CD4-positive, alpha-beta T cell treated with Interleukin-21 for 1 hour (primary cell): ENCODE results near the gene MAL.

Source experiments
- DNase-seq: peaks from one replicate; pipeline ENCODE4 v3.0.0-alpha.2; 2020

MAL gene

DNA sequence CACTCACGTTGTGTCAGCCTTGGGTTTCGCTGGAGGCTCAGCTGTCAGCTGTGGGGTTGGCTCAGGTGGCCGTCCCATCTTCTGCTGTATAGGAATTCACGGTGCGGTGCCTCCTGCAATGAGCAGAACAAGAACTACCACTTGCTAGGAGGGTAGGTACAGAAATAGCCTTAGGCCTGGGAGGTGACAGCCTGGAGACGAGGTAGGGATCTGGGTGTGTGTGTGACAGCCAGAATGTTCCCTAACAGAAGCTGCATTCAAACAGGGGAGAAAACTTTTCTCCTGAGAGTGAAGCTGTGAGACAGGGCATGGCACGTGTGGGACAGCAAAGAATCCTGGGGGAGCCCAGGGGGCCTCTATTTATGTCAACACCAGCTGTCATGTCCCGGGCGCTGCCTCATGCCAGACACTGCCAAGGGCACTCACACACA is 8.4 kb upstream of the MAL start:
- no peak for DNase-seq

- DNase-seq = no peak
These were observed 7.7 kb upstream of the MAL start for GRCh38 chr2:95017836-95018235.

DNA sequence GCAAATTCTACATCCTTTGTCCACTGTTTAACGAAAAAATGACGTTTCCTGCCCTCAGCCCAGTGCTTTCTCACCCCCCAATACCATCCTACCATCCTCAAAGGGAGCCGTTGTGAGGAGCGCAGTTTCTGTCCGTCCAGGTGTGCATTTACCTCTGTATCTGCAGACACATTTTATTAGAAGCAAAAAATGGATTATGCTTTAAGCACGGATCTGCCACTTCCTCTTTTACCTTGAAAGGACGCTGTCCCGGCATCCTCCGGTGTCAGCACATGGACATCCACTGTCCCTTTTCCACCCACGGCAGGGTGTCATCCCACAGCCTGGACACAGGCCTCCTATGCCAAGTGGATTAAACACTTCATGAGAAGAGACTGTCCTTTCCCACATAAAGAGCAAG is 7.2 kb upstream of the MAL start:
- DNase-seq = no peak

DNA sequence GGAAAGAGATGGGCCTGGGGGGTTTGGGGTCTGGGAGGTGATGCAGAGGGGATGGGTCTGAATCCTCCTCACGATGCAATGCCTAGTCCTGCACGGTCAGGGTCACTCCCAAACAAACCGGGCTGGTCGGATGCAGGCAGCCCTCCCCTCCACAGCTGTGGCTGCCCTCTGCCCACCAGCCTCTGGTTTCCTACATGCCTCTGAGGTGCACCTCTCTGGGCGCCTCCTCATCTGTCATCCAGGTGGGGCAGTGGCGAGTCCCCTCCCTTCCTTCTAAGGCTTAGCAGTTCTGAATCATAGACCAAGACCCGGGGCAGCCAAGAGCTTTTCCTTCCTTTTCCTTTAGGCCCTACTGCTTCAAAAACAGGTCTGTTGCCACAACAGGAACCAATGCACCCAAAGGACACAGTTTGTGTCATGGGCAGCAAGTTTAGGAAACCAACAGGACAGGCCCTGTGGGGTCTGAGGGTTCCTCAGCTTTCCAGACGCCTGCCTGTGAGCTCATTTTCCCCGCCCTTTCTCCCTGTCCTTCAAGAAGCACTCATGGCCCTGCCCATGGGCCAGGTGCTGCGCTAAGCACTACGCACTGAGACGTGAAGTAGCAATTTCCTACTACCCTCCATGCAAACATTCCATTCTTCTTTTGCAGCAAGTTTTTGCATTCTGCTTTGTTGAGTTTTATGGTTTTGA is 6.5 kb upstream of the MAL start:
- no peak for DNase-seq

GRCh38 chr2:95019572-95019971 is 5.9 kb upstream of the MAL start:
- no peak for DNase-seq

DNA sequence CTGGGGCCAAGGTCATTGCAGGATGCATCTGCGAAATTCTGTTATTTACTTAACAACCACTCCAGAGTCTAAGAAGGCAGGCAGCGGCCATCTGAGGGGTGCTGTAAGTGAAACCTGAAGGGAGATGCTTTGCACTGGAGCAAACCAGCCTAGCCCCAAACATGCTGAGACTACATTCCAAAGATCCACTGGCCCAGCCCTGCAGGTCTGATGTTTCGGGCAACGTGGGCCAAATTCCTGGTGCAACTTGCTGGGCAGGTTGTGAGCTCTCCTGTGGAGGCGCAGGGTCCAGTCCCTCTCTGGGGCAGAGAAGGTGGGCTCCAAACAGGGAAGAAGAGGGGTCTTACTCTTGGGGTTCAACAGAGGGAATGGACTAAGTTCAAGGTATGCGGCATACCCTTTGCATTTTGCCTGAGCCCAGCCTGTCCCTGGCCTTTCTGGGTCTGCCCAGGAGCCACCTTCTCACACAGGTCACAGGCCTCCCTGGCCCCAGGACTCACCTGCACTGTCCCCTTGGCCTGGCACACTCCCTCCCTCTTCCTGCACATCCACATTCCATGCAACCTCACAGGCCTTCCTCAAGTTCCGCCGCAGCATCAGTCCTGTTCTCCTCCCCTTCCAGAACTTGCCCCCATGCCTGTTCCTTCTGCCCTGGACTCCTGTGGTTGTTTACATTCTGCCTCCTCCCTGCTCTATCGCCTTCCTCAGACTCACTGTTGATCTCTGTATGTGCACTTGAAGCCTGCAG is 5.1 kb upstream of the MAL start:
- no peak for DNase-seq

DNA sequence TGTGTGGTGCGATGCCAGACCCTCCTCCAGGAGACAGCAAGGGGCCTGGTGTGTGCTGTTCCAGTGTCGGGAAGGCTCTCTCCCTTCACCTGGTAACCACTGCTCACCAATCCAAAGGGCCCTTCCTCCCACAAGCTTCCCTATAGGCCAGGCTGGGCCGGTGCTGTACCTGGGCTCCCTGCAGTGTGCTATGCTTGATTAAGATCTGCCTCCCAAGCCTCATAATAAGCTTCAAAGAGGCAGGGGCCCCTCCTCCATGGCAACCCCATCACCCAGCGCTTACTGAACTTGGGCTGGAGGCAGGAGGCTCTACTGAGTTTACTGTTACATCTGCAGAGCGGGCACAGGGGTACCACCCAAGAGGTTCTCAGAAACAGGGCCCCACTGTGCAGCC is 4.5 kb upstream of the MAL start:
- no peak for DNase-seq

GRCh38 chr2:95021847-95022246 is 3.7 kb upstream of the MAL start:
- no peak for DNase-seq

DNA sequence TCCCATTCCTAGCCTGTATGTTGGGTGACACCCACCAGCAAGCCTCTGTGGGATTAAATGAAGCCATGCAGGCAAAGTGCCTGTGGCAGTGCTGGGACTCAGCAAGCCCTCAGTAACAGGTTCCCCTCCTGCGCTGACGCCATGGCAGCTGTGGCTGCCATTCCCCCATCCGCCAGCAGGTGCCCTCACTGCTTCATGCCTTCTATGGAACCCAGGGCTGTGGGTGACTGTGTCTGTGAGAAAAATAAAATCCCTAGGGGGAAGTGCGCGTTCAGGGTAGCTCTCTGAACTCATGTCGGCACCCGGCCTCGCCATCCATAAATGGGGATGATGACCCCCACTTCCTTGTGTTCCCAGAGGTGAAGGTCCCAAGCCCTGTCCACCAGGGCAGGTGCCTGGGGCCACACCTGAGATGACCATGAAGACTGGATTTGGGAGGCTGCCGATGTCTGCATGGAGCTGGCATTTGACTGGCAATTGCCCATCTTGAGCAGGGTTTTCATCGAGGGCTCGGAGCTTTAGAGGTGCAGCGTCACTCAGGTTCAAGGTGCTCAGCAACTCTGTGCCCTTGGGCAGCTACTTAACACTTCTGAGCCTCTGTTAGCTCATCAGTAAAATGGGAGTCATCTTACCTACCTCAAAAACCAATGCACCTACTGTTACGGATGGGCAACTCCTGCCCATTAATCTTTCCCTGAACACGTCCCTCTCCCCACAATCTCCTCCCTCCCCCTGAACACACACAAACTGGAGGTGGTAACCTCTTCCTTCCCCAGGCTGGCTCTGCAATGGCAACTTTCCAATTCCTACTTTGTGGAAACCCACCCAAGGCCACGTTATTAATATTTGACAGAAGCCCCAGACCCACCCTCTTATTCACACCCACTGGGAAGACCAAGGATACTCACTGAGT is 2.9 kb upstream of the MAL start:
- peak; percentile 83 for DNase-seq

- DNase-seq = peak; percentile 74
These were observed 2.3 kb upstream of the MAL start for GRCh38 chr2:95023222-95023597.

DNA sequence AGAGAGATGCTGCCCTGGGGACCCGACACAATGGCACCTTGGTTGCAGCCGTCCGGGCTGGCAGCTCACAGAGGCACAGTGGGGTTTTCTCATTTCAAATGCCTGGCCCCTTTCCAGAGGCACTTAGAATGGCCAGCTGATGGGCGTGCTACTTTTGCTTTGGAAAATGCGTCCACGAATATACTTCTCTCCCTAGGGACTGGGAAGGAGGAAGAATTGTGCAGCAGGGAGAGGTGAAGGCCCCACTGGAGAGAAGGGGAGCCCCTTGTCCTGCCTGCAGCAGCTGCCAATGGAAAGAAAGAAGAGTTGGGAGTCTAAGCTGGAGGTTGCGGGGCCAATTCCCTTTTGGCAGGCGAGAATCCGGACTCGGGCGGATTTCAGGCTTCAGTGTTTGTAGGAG is 1.1 kb upstream of the MAL start:
- DNase-seq = no peak

DNA sequence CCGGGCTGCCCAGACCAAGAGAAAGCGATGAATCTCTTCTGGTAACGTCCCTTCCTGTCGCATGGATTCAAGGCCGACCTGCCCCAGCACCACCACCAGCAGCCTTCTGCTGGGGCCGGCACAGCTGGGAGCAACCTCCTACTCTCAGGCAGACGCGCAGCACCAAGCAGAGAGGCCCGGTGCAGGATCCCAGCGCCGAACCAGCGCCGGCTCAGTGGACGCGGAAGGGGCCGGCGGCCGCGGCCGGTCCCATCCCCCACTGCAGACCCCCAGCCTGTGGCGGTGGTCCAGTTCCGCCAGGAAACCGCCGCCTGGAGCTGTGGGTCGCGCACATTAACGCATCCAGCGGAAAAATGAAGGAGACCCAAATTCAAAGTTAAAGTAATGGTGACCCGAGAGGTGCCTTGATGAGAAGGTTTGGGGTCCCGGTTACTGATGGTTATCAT is 525 bp upstream of the MAL start:
- no peak for DNase-seq

GRCh38 chr2:95026471-95027368 is 1.2 kb downstream of the MAL start:
- DNase-seq = peak; percentile 14

- no peak for DNase-seq
These were observed 1.8 kb downstream of the MAL start for GRCh38 chr2:95027369-95027720.

DNA sequence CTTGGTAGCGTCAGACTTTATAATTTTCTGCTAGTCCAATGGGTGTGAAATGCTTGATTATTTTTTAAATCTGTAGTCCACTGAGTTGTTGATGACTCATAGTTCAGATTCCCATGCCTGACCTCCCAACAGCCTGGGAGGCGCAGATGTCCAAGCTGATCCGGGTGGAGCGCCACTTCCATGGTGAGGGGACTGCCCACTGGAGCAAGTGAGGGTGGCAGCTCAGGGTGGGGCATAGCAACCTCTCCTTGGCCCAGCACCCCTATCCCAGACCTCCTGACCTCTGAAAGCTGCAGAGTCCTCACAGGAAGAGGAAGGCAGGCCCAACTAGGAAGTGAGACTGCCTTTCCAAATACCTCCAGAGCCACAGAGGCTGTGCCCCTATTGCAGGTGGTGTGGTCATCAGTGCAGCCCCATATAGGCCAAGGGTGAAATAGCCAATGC is 4.4 kb downstream of the MAL start:
- no peak for DNase-seq

- DNase-seq = no peak
These were observed 5.0 kb downstream of the MAL start for GRCh38 chr2:95030496-95030895.

GRCh38 chr2:95031076-95031725 is 5.7 kb downstream of the MAL start:
- no peak for DNase-seq

DNA sequence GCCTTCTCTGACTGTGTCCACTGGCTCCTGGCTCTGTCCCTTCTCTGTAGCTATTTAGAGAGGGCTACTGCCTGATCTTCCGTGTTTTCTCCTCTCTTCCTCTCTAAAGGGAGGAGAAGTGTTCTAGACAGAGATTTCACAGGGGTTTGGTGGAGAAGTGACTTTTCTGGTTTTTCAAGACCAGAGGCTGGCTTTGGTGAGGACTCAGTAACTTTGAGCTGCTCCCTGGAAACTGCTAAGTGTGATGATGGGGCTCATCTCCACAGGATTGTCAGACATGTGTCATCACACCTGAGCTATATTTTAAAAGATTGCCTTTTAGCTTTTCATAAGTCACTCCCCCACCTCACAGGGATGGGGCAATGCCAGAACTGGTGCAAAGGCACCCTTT is 6.2 kb downstream of the MAL start:
- DNase-seq = no peak

DNA sequence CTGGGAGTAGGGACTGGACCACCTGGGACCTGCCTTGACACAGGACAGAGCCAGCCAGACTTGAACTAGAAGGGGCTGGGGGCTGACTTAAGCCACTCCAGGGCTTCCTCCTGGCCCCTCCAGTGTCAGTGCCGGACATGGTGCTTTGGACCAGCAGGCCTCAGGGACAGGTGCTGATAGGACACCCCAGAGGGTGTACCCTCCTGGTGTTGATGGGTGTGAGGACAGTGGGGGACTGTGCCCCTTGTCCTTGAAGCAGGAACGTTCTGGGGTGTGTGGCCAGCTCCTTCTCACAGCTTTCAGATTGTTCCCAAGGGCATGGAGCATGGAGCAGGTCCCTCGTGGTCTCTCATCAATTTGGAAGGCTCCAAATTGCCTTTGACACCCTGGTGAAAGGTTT is 6.8 kb downstream of the MAL start:
- no peak for DNase-seq

- no peak for DNase-seq
These were observed 7.5 kb downstream of the MAL start for GRCh38 chr2:95032868-95033603.

- no peak for DNase-seq
These were observed 8.7 kb downstream of the MAL start for GRCh38 chr2:95034221-95034620.
